GM18520 (cell line): ENCODE measurements around the gene RASGEF1B.

Source experiments
- ATAC-seq: cut with Tn5 transposase; IDR thresholded peaks from one replicate; pipeline ENCODE4 v1.9.1; 2021; ENCODE audit not compliant: unreplicated experiment

RASGEF1B gene

DNA sequence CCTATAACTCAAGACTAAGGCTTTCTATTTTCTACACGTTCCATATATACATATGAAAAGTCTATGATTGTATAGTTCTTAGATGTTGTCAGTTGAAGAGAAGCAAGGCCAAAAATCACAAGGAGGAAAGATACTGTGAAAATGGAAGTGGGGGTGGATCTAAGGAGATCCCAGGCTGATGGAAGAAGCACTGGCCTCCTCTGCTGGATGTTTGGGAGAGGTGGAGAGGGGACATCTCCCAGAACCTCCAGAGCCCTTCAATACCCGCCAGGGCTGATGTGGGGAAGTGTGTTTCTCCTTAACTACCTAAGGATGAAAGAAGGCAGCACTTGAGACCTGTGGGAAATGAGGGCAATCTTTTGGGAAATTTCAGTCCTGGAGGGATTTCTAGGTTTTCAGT lies 67.4 kb downstream of the RASGEF1B start:
- no peak for ATAC-seq

DNA sequence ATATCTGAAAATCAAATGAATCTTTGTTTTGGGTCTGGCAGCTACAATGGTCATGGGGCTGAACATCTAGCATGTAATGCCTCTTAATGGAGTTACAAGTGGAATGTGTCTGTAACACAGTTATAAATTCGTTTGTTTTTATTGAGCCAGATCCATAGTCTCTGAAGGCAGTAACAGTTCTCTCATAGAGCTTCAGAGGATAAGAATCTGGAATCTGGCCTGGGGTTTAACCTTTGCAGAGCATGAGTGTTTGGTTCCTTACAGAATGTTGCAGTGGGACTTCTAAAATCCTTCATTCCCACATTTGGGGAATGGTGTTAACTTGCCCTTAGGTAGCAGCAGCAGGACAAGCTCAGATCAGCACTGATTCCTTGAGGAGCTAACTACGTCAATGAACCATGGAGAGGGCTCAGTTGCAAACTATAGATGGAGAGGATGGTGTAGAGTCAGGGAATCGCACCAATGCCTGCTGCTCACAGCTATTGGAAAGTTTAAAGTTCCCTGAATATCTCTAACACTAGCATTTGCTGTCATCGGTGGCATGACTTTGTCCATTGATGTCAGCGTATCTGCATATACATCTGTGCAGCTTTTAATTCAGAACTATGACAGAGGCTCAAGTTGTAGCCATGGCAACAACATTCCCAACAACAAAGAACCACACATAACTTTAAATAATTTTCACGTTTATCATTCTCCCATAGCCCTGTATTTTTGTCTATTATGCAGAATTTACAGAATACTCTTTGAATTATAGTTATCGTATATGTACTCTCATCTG lies 72.2 kb downstream of the RASGEF1B start:
- no peak for ATAC-seq

GRCh38 chr4:81398379-81398778 lies 73.3 kb downstream of the RASGEF1B start:
- ATAC-seq = no peak

GRCh38 chr4:81397635-81398034 lies 74.1 kb downstream of the RASGEF1B start:
- ATAC-seq = no peak

- no peak for ATAC-seq
These were observed 76.5 kb downstream of the RASGEF1B start for GRCh38 chr4:81395239-81395638.

- no peak for ATAC-seq
These were observed 79.5 kb downstream of the RASGEF1B start for GRCh38 chr4:81392164-81392563.

- ATAC-seq = no peak
These were observed 82.0 kb downstream of the RASGEF1B start for GRCh38 chr4:81389720-81390119.

DNA sequence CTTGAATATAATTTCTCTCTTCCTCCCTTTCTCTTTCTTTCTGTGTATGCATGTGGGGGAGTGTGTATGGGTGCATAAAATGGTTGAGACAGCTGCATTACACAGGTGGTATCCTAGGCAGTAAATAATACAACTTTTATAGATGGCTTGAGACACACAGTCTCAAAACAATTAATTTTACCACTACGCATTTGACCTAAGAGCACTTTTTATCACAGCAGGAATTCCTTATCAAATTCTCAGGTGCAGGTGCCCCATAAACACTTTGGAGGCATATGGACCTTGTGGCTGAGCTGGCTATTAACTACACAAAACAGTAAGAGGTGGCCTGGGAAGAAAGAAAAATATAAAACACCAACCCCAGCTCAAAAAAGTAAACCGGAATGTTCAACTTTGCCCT lies 91.3 kb downstream of the RASGEF1B start:
- ATAC-seq = no peak

DNA sequence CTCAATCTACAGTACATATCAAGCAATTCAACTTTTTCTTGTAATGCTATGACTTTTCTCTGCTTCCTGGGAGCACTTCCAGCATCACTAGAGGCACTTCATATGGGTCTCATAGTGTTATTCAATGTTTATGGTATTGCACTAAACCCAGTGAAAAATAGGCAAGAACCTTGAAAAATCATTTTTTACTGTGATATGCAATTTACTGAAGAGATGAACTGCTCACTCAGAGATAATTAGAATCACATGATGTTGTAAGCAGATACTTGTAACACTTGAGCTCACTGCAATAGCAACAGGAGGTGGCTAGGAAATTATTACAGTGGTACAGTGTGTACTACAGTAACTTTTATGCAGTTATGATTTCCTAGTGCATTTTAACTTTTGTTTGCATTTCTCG lies 93.3 kb downstream of the RASGEF1B start:
- ATAC-seq = no peak

DNA sequence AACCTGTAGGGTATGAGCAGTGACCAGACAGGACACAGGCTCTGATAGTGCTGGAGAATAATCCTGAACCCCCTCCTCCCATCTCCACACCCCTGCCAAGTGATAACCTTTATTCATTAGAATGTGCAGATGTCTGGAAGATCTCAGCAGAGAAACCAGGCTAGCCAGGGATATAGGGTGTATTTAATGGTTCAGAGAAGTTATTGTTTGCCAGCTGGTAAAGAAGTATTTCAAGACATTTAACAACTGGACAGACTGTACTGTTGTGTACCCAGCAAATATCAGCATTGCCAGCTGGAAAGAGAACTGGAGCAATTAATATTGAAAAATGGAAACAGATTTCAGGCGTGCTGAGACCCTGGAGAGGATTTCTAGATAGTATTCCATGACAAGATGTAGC lies 94.5 kb downstream of the RASGEF1B start:
- ATAC-seq = no peak

DNA sequence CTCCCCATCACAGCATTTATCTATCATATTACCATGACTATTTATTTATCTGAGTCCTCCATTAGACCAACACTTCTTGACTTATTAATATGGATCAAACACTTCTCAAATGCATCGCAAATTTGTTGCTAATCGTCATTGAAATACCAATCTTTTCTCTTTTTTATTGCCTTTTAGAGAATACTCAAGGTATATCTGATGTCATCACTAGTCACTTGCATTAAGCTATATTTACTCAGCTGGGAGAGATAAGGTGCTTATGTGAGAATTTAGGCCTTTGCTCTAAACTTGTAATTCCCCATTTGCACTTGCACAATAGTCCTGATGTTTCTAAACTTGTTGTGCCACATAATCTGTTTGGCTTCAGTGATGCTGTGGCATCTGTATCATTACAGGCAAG lies 95.0 kb downstream of the RASGEF1B start:
- no peak for ATAC-seq
